ENCODE results near the gene NINL.

Gene NINL

DNA sequence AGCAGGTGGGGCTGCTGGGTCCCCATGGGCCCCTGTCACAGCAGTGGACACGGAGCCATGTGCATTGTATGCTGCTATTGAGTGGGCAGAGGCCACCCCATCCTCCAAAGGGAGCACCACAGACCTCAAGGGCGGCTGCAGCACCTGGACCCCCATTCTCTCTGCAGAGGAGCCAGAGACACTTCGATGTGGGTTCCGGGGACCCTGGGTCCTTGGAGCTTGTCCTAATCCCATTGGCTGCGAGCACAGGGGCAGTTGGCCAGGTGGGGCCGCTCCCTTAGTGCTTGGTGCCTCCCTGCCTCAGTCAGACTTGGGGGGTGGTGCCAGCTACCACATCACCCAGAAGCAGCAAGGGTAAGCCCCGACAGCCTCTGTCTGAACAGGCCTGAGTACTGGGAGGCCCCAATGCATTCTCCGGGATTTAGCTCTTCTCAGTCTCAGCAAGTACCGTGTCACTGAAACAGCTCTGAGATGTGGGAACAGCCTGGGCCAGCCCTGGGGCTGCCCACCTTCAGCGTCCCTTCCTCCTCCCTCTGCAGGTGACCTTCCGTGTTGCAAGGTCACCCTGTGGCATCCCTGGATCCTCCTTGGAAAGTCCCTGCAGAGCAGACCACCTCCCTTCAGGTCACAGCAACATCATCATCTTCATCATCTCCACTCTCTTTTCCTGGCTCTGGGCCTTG is 104.0 kb downstream of the NINL start:
- no peaks in the 10 kb centered on the region for H3K9me3 ChIP-seq (ENCODE audit: severe bottlenecking)
- TF ChIP-seq, protein P1, sequence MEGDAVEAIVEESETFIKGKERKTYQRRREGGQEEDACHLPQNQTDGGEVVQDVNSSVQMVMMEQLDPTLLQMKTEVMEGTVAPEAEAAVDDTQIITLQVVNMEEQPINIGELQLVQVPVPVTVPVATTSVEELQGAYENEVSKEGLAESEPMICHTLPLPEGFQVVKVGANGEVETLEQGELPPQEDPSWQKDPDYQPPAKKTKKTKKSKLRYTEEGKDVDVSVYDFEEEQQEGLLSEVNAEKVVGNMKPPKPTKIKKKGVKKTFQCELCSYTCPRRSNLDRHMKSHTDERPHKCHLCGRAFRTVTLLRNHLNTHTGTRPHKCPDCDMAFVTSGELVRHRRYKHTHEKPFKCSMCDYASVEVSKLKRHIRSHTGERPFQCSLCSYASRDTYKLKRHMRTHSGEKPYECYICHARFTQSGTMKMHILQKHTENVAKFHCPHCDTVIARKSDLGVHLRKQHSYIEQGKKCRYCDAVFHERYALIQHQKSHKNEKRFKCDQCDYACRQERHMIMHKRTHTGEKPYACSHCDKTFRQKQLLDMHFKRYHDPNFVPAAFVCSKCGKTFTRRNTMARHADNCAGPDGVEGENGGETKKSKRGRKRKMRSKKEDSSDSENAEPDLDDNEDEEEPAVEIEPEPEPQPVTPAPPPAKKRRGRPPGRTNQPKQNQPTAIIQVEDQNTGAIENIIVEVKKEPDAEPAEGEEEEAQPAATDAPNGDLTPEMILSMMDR (IDR thresholded peaks at IDR 0.05; ENCODE audit: low read depth, low read length): no peak
- no peaks in the 10 kb centered on the region for H3K27me3 ChIP-seq (ENCODE audit: insufficient read depth, low read depth, severe bottlenecking)
- H3K27ac ChIP-seq: no peak overlapping the region
- no peak overlapping the region for H3K4me3 ChIP-seq (ENCODE audit: low read depth, low read length)
- DNase-seq: no peak
- peaks cover 71% of the 10 kb centered on the region for H3K36me3 ChIP-seq

DNA sequence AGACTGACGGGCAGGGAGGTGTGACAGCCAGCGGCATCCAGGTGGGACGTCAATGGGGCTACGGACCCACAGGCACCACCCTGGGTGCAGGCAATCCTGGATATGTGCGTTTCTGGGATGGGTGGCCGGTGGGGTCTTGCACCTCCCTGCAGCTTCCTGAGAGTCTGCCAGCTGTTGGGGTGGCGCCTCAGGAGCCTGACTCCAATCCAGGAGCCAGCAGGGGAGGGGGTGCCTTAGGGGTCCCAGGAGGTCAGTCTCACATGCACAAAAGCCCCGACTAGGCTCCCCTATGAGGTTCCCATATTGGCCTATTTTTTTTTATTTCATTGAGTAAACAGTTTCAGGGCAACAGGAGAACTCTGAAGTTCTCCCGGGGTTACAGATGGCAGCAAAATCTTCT is 104.5 kb downstream of the NINL start:
- H3K9me3 ChIP-seq (ENCODE audit: severe bottlenecking): no peaks in the 10 kb centered on the region
- TF ChIP-seq, protein P1 (IDR thresholded peaks at IDR 0.05; ENCODE audit: low read depth, low read length): no peak
- H3K27ac ChIP-seq: no peak overlapping the region
- no peak overlapping the region for H3K4me3 ChIP-seq (ENCODE audit: low read depth, low read length)
- H3K36me3 ChIP-seq: peaks cover 77% of the 10 kb centered on the region
- no peaks in the 10 kb centered on the region for H3K27me3 ChIP-seq (ENCODE audit: insufficient read depth, low read depth, severe bottlenecking)
- DNase-seq: no peak

DNA sequence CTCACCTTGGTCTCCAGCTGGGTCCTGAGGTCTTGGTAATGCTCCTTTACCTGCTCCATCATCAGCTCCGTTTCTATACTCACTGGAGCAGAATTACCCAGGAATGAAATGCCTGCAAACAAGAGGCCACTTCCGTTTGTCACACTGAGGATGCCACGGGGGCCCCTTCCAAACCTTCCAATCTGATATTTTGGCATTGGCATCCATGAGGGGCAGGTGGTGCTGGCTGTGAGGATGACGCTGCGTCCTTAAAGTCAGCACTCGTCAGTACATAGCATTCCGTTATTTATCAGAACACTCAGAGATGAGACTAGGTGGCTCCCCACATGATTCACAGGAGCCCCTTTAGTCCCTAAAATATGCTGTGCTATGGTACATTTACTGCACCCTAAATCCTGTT is 105.2 kb downstream of the NINL start:
- Histone ChIP-seq H3K36me3 (peaks cover 80% of the 10 kb centered on the region), H3K27ac (no peak overlapping the region), H3K4me3 (ENCODE audit: low read depth, low read length) (no peak overlapping the region), H3K9me3 (ENCODE audit: severe bottlenecking) (no peaks in the 10 kb centered on the region), H3K27me3 (ENCODE audit: insufficient read depth, low read depth, severe bottlenecking) (no peaks in the 10 kb centered on the region)
- TF ChIP-seq, protein P1 (IDR thresholded peaks at IDR 0.05; ENCODE audit: low read depth, low read length): no peak
- DNase-seq: no peak

DNA sequence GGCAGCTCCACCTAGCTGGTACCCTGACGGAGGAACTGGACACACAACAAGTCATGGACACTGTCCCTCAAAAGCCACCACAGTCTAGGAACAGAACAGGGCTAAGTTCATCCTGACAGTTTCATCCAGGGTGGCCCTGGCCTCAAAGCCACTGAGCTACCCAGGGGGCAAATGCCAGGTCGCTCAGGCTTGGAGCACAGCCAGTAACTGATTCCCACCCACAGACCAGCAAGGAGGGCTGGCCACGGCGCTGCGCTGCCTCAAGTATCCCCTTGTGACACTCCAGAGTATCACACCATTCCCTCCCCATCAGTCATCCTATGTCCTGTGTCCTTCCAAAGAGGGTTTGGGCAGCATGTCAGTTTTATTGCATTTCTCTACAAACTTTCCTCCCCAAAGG is 105.7 kb downstream of the NINL start:
- Histone ChIP-seq H3K36me3 (peaks cover 78% of the 10 kb centered on the region), H3K4me3 (ENCODE audit: low read depth, low read length) (no peak overlapping the region), H3K9me3 (ENCODE audit: severe bottlenecking) (no peaks in the 10 kb centered on the region), H3K27ac (no peak overlapping the region), H3K27me3 (ENCODE audit: insufficient read depth, low read depth, severe bottlenecking) (no peaks in the 10 kb centered on the region)
- DNase-seq: no peak
- TF ChIP-seq, protein P1 (IDR thresholded peaks at IDR 0.05; ENCODE audit: low read depth, low read length): no peak

DNA sequence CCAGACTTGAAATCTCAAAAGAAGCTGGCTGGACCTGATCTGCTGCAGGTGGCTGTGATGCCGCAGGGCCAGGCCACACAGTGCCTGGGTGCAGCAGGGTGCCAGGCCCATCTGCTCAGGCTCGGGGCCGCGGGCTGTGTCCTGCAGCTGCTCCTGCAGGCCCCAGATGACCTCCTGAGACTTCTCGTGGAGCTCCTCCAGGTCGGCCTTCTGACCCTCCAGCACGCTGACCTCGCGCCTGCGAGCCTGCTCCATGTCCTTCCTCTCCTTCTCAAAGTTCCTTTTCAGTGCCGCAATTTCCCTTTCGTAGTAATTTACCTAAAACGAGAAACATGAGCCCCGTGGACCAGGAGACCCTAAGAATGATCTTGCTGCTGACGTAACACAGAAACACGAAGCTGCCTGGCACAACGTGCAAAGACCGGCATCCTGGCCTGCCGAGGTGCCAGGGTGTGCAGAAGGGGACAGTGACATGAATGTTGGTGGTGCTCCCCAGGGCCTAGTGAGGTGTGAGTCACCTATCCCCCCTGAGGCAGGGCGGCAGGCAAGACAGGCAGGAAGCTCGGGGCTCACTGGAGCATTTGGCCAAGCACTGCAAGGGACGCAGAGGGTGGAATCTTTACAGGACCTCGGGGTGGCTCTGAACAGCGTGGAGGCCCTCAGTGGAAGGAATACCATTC is 106.3 kb downstream of the NINL start:
- Histone ChIP-seq H3K27ac (no peak overlapping the region), H3K9me3 (ENCODE audit: severe bottlenecking) (no peaks in the 10 kb centered on the region), H3K27me3 (ENCODE audit: insufficient read depth, low read depth, severe bottlenecking) (no peaks in the 10 kb centered on the region), H3K36me3 (peaks cover 80% of the 10 kb centered on the region), H3K4me3 (ENCODE audit: low read depth, low read length) (no peak overlapping the region)
- TF ChIP-seq, protein P1 (IDR thresholded peaks at IDR 0.05; ENCODE audit: low read depth, low read length): no peak
- no peak for DNase-seq

Measured in WERI-Rb-1 (cell line).